GM18873 (cell line): ENCODE measurements around the gene IER5L.
"Not testable (repeated sequence)": the region's sequence is repeated elsewhere in the genome, so short reads cannot be mapped to it uniquely, and the experiment has no call there.

Source experiments
- ATAC-seq: cut with Tn5 transposase; IDR thresholded peaks from one replicate; pipeline ENCODE4 v1.9.1; 2021; ENCODE audit warnings: mild to moderate bottlenecking, moderate library complexity, moderate number of reproducible peaks; ENCODE audit not compliant: unreplicated experiment, low FRiP score

The IER5L gene

GRCh38 chr9:129204840-129205239 is 26.8 kb upstream of the IER5L start:
- ATAC-seq, result no peak

DNA sequence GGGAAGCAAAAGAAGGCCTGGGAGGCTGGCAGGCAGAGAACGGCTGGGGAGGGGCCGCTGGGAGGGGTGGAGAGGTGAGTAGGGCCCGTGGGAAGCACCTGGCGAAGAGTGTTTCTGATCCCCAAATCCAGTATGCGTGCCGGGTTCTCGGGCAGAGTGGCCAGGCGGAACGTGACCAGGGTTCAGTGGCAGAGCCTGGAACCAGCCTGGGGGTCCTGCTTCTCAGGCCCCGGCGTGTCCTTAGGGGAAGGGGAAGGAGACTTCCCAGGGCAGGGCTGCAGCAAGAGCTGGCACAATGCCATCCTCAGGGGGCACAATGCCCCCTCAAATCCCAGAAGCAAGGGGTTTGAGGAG is 25.5 kb upstream of the IER5L start:
- no peak for ATAC-seq

DNA sequence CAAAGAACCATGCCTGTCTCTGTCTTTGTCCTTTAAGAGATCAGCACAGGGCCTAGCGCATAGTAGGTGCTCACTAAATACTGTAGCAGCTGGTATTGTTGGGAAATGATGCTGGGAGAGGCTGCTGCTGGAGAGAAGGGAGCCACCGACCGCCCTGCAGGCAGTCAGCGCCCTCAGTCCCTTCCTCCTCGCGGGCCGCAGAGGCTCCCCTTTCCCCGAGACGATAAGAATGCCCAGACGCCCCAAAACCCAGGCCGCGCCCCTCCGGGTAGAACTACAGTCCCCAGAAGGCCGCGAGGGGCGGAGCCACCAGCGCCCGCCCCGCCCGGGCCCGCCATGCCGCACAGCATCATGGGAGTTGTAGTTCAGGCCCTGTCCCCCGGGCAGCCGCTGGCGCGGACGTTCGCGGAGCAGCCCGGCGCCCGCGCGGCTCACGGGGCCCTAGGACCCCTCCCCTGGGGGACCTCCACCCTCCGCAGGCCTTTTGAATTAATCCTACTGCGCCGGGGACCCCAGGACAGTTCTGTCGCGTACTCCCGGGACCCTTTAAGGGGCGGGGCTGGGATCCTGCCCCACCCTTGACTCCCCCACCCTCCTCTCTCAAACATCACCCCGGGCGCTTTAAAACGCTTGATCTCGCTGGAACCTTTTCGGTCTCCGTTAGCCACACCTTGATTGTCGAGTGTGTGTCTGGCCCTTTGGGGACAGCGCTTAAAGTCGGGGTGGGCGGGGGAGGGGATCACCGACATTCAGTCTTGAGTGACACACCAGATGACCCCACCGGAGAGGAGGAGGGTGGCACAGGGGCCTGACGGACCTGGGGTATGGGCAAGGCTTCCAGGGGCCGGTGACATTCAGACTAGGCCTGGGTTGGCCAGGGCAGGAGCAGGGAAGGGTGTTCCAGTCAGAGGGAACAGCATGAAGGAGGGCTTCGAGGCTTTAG is 24.8 kb upstream of the IER5L start:
- ATAC-seq, result peak; percentile 58

DNA sequence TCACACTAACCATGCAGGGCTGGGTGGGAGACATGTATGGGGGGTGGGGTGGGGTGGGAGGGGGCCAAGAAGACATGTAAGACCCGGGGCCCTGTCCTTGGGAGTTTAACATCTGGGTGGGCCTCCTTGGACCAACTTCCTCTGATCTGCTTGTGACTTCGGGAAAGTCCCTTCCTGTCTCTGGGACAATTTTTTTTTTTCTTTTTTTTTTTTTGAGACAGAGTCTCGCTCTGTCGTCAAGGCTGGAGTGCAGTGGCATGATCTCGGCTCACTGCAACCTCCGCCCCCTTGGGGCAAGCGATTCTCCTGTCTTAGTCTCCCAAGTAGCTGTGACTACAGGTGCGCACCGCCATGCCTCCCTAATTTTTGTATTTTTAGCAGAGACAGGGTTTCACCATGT is 23.8 kb upstream of the IER5L start:
- ATAC-seq, result no peak

GRCh38 chr9:129201289-129201688 is 23.2 kb upstream of the IER5L start:
- no peak for ATAC-seq

GRCh38 chr9:129200255-129200654 is 22.2 kb upstream of the IER5L start:
- no peak for ATAC-seq

DNA sequence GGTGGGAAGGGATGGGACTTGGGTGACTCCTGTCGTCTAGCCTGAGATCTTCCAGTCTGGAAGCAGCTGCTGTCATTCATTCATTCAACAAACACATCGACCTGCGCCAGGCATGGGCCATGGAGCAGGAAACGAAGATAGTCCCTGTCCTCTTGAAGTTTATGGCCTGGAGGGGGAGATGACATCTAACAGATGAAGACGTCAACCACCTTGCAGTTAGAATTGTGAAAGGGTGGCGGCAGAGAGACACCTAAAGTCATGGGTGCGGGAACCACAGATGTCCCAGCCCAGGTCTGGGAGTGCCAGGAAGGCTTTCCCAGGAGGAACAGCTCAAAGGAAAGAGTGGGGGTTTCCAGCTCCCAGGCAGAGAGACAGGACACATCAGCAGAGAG is 21.0 kb upstream of the IER5L start:
- no peak for ATAC-seq

- ATAC-seq, result no peak
Measured at GRCh38 chr9:129198319-129199043, 20.4 kb upstream of the IER5L start.

DNA sequence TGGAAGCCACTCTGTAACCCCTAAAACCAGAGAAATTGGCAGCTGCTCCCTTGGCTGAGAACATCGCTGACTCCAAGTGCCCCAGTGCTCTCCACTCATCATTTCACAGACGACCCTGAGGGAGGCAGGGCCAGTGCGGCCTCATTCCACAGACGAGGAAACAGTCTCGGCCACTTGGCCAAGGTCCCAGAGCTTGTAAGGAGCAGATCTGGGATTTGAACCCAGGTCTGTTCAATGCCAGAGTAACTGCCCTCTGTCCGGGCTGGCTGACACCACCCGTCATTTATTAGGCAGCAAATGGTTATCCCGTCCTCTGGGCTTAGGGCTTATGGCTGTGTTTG is 19.9 kb upstream of the IER5L start:
- no peak for ATAC-seq

- not testable (repeated sequence) for ATAC-seq
Measured at GRCh38 chr9:129197045-129197444, 19.0 kb upstream of the IER5L start.

GRCh38 chr9:129195606-129196005 is 17.5 kb upstream of the IER5L start:
- ATAC-seq, result no peak

- no peak for ATAC-seq
Measured at GRCh38 chr9:129194221-129194620, 16.2 kb upstream of the IER5L start.

- no peak for ATAC-seq
Measured at GRCh38 chr9:129193655-129194054, 15.6 kb upstream of the IER5L start.

DNA sequence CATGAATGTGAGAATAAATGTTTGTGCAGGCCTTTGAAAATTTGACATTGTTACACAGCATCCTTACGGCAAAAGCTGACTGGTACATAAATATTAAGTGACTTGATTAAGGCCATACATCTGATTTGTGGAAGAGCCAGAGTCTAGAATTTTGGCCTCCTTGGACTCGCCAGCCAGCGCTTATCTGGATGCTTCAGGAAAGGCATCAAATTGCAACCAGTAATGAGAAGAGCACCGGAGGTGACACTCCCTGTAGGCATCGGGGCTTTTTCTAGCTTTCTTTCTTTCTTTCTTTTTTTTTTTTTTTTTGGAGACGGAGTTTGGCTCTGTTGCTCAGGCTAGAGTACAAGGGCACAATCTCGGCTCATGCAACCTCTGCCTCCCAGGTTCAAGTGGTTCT is 13.2 kb upstream of the IER5L start:
- no peak for ATAC-seq

- not testable (repeated sequence) for ATAC-seq
Measured at GRCh38 chr9:129189971-129190370, 11.9 kb upstream of the IER5L start.

GRCh38 chr9:129187042-129187441 is 9.0 kb upstream of the IER5L start:
- no peak for ATAC-seq

DNA sequence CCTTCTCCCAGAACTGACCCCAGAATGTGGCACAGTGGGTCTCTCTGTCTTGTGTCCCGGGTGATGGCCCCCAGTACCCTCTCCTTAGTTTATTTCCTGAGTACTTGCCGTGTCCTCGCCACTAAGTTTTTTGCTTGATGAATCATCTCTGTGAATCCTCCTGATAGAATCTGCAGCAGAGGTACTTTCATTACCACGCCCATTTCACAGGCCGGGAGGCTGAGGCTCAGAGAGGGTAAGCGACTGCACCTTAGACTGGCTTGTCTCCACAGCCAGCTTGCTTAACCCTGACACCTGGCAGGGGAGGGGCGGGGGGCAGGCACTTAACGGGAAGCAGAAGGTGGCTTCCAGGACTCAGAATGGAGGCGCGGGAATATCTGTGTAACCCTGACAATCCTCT is 7.9 kb upstream of the IER5L start:
- ATAC-seq, result no peak

- no peak for ATAC-seq
Measured at GRCh38 chr9:129185402-129185801, 7.3 kb upstream of the IER5L start.

GRCh38 chr9:129184596-129185122 is 6.6 kb upstream of the IER5L start:
- ATAC-seq, result no peak

- no peak for ATAC-seq
Measured at GRCh38 chr9:129184219-129184524, 6.1 kb upstream of the IER5L start.

DNA sequence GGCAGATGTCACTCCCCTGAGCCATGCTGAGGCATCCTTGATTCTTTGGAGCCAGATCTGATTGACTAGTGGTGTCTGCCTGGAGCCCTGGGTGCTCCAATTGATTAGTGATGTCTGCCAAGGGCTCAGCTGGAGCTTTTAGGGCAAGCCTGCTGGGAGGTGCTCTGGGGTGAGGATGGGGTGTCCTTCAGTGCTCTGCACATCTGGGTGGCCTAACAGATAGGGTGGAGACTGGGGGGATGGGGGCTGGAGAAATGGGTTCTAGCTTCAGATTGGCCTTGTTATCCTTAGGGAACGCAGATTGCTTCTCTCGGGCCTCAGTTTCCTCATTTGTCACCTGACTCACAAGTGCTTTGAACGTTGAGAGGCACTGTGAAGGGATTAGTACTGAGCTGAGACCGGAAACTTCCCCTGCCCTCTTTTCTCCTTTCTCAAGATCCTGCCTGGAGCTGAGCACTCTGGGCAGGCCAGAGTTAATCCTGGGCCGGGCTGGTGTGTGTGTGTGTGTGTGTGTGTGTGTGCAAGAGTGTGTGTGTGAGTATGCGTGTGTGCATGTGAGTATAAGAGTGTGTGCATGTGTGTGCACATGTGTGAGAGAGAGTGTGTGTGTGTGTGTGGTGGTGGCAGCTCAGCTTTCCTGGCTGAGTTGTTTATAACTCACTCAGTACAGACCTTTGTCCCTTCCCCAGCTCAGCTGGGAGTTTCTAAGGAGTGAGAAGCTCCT is 5.6 kb upstream of the IER5L start:
- ATAC-seq, result no peak
